HG03354 (cell line): ENCODE measurements around the gene GABRP.

Source experiments
- ATAC-seq: cut with Tn5 transposase; IDR thresholded peaks from one replicate; pipeline ENCODE4 v1.9.1; 2021; ENCODE audit warnings: mild to moderate bottlenecking; ENCODE audit not compliant: unreplicated experiment, poor library complexity, severe bottlenecking

GABRP gene

DNA sequence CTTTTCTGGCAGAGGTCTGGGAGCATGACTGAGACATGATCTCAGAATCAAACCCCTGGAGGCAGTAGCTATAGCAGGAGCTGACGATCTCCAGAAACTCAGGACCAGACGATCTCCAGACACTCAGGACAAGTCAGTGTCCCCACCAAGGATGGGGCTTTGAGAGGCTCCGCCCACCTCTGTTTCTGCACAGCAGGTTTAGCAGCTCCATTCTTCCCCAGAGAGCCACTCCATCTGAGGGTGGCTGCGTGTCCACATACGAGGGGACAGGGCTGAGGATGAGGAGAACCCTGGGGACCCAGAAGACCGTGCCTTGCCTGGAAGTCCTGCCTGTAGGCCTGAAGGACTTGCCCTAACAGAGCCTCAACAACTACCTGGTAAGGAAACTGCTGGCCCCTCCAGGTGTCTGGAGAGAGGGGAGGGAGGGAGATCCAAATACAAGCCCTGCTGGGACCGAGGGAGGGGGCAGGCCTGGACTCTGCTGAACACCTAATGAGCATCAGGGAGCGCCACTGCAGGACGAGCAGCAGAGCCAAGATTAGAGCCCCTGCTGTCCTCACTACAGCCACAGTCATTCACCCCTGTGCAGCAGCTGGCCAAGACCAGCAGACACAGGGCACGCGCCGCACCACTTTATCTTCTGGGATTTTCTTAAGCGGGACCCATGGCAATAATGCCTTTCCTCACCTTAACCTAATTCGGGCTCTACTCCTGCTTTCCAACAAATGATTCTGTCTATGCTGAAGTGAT, at the start of gene GABRP:
Gene GABRP (plus strand): TSS at position 228 of the 750 bp plus-strand sequence. CDS start 4,891 bp downstream, outside the sequence.
- ATAC-seq, result no peak

DNA sequence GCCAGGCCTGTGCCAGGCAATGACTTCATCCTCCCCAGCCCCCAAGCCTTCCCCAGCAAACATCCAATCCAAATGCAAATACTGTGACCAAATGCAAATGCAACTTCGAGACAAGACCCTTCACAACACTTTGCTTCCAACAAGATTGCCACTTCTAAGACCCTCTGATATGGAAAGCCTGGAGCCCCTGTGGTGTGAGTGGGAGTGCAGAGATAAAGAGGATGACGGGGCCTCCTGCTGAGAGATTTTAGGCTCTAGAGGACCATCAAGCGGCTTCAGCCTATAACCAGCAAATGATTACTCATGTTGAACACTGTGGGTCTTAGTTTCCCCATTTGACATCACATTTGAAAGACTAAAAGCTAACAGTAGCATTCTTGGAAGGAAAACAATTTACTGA, 46.6 kb upstream of the GABRP start:
- ATAC-seq, result no peak

- no peak for ATAC-seq
These were observed 45.9 kb upstream of the GABRP start for GRCh38 chr5:170737591-170737990.

GRCh38 chr5:170738840-170739239, 44.7 kb upstream of the GABRP start:
- ATAC-seq, result no peak

- ATAC-seq, result no peak
These were observed 44.1 kb upstream of the GABRP start for GRCh38 chr5:170739446-170739845.

DNA sequence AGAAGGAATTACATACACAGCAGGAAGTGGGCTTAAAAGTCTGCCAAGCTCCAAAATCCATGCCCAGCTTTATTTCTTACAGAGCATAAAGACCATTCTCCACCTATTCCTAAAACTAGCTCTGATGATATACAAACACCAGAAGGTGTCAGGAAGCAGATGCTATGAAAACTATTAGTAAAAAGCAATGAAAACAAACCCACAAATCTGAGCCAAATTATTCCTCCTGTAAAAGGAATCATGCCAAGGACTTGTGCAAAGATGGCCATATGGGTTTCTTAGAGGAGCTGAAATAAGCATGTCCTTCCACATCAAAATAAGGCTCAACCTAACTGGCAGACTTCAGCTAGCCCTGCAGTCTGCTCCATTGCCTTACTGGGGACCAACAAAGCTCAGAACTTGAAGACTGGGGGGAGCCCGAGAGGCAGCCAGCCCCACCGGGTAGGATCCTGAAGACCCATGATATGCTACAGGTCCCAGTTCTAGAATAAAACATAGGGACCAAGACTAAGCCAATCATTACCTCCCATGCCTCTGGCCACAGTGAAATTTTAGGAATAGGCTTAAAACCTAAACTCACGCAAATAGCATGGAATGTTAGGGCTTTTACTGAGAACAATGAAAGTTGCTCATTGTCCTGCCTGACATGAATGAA, 42.8 kb upstream of the GABRP start:
- no peak for ATAC-seq

- ATAC-seq, result no peak
These were observed 41.7 kb upstream of the GABRP start for GRCh38 chr5:170741801-170742200.

GRCh38 chr5:170743876-170744212, 39.7 kb upstream of the GABRP start:
- no peak for ATAC-seq

GRCh38 chr5:170745481-170746071, 37.9 kb upstream of the GABRP start:
- no peak for ATAC-seq

DNA sequence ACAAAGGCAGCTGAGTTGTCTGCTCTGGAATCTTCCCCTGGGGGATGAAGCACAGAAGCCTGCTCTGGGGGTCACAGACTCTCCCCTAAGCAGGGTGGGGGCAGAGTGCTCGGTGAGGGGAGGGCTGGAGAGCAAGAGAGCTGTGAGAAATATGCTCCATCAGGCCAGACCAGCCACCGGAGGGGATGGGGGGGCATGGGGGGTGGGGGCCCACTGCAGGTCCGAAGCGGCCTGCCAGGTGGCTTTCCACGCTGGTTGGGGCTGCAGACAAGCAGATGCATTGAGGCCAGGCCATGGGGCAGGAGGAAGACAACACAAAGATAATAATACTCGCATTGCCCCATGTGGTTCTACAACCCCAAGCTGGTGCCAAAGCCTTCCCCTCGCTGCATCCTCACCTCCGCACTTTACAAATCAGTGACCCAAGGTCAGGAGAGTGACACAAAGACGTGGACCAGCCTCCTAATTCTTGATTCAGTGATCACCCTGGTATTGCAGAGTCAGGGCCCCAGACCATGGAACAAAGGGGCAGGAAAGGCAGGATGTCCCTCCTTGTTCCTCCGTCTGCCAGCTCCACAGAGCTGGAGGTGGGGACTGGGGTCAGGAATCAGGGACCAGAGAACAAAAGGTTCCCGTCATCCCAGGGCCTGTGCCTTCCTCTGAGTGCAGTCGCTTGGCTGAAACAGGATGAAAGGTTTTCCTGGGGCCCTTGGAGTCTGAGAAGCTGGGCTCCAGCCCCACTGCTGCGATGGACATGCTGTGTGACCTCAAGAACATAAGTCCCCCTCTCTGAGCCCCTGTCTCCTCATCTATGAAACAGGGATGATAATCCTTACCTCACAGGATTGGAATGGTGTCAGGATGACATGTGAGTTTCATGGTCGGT, 37.2 kb upstream of the GABRP start:
- no peak for ATAC-seq

DNA sequence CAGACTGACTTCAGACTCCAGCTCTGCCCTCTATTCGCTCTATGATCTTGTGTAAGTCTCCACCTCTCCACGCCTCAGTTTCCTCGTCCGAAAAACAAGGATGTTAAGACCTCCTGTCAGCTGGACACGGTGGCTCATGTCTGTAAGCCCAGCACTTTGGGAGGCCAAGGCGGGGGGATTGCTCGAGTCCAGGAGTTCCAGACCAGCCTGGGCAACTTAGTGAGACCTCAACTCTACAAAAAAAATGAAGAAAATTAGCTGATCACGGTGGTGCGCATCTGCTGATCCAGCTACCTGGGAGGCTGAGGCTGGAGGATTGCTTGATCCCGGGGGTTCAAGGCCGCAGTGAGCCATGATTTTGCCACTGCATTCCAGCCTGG, 36.6 kb upstream of the GABRP start:
- ATAC-seq, result no peak

GRCh38 chr5:170747357-170747756, 36.2 kb upstream of the GABRP start:
- ATAC-seq, result no peak

DNA sequence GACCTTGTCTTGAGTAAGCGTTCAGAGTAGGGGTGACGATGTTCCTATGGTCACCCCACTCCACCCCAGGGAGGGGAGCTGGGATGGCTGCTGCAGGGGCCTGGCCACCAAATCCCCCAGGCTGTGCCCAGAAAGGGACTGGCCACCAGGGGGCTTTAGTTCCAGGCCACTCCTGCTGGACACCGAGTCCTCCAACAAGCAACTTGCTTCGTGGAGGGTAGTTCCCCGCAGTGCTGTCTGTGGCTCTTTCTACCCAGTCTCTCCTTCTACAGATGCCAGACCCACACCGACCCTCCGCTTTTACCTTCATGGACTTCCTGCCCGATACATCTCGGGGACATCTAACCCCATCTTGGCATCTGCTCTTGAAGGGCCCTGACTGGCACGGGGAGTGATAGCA, 35.7 kb upstream of the GABRP start:
- ATAC-seq, result no peak

- ATAC-seq, result no peak
These were observed 34.5 kb upstream of the GABRP start for GRCh38 chr5:170748951-170749471.

DNA sequence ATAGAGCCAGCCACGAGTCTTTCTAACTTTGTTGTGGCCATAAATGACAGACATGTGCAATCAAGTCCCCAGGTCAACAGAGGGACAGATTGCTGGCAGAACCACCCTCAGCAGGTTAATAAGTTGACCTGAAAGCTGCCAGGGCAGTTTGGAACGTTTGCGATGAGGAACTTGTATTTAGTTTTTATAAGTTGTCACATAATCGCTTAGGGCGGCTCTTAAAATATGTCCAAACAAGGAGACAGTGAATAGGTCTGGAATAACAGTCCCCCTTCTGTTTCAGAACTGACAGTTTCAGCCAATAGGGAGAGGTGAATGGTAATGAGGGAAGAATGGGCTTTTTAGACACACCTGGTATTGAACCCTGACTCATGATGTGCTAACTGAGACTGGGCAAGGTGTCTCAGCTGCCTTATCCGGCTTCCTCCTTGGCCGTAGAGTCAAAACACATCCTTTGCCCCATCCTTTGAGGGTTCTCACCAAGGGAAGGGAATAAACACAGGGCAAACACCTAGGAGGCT, 33.6 kb upstream of the GABRP start:
- no peak for ATAC-seq

DNA sequence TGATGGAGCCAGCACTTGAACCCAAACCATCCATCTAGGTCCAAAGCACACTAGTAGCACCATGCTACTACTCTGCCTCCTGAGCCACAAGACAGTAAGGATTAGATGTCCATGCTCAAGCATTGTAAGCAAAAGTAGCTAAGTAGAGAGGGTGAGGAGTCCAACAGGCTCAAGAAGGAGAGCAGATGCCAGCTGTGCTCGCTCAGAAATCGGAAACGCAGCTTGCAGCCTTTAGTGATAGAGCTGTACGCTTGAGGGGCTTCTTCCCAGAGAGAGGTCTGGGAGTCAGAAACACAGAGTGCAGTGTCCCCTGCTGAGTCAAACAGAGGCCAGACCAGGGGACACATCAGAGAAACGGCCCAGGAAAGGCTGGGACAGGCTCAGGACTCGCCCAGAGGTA, 32.7 kb upstream of the GABRP start:
- no peak for ATAC-seq

DNA sequence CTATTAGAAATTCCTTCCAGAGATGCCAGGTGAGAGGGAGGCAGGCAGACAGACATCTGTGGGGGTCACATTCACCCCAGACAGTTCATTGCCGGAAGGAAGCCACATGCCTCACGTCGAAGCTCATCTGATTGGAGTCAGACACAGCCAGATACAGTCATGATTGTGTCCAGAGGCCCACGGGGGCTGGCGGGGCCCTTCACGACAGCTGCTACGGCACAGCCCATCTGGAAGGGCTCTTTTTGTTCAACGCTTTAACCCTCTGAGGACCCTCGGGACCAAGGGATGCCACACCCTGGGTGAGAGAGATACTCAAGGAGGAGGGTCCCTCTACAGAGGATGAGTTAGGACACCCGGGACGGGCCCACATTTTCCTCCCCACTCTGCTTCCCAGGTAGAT, 31.9 kb upstream of the GABRP start:
- ATAC-seq, result no peak

- no peak for ATAC-seq
These were observed 31.0 kb upstream of the GABRP start for GRCh38 chr5:170752257-170753215.

DNA sequence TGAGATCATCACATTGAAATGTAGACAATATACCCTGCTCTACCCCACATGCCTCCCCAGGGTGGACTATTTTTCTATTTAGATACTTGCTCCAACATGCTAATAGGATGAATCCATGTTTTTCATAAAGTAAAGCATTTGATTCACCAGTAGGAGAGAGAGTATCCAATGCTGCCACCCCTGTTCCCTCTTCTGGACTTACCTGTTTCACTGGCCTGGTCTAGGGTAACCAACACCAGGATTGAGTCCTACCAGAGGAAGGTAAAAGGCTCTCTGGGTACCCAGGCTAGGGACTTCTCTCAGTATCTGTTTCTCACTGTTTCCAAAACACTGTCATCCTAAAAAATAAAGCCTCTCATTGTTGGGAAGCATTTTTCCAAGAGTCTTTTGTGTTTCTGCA, 30.2 kb upstream of the GABRP start:
- ATAC-seq, result no peak
